Islet of Langerhans (tissue), 1 donor: ENCODE measurements around the gene IQCK.
"Not testable (repeated sequence)": the region's sequence is repeated elsewhere in the genome, so short reads cannot be mapped to it uniquely, and the experiment has no call there.

ENCODE experiments used
- FAIRE-seq: peaks from one replicate; lab custom pipeline; 2011; peaks lifted over from hg19 to GRCh38; lab: Jason Lieb, UNC

The IQCK gene

DNA sequence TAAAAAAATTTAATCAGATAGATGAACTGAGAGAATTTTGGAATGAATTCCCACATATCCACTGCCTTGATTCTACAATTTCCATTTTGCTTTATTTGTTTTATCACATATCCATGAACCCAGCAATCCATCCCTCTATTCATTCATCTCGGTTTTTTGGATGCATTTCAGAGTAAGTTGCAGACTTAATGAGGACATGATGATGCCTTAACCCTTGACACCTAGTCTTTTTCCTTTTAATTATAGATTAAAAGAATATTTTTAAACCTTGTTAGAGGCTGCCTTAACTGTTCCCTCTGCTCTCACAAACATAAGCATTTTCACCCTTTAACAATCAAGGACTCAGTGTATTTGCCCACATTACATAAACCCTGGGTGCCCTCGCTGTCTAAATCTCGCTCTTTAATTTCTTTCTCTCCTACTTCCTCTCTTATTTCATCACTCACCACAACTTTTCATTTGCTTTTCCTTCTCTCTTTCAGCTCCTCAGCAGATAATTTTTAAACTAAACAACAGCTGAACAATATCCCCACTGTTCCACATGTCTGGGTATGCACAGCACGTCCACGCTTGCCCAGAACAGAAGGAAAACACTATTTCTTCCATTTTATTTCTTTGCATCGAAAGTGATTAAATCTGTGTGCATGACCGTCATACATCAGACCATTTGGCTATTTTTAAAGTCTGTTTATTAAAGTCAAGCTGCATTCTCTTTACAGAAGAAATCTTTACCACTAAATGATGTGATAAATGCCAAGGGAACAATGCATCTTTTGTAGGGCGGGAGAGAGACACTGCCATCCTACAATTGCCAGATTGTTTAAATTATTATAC lies 39.9 kb downstream of the IQCK start:
- FAIRE-seq = no peak

DNA sequence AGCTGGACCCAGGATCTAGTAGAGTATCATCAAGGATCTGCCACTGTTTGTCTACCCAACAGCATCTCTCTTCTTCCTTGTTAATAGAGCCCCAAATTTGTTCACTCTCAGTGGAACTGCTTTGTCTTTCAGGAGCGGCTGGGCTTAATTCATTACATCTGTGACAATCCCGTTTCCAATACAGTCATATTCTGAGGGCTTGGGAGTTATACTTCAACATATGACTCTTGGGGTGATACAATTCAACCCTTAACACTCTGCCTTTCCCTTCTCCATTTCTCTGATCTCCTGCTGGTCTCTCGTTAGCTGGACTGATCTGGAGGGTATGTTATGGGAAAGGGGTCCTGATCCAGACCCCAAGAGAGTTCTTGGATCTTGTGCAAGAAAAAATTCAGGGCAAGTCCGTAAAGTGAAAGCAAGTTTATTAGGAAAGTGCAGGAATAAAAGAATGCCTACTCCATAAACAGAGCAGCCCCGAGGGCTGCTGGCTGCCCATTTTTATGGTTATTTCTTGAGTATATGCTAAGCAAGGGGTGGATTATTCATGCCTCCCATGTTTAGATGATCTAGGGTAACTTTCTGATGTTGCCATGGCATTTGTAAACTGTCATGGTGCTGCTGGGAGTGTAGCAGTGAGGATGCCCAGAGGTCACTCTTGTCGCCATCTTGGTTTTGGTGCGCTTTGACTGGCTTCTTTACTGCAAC lies 42.4 kb downstream of the IQCK start:
- FAIRE-seq = no peak

DNA sequence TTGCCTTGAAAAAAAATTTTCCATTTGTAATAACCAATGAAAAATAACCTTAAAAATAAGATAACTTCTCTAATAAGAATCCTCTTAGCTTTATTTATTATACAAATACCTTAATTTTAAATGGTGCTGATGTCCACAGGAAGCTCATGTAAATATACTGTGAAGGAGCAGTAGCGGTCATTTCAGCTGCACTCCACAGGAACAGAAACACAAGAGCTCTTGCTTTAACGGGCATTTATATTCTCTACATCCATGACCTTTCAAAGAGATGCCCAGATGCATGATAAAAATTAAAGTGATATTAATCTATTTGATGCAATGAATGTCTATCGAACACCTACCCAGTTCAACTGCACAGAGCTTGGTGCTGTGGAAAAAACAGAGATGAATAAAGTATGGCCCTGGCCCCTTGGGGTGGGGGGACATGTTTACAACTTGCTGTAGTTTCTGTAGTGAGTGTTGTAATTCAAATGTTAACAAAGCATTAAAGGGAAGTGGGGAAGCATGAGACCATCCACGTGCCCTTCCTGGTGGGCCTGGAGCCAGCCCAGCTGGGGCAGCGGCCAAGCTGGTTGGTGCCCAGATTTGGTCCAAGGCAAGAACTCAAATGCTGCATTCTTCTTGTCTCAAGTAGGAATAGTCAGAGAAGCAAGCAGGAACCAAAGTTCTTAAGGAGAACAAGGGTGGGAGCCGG lies 47.9 kb downstream of the IQCK start:
- FAIRE-seq = no peak

GRCh38 chr16:19766554-19766884 lies 48.4 kb downstream of the IQCK start:
- no peak for FAIRE-seq

DNA sequence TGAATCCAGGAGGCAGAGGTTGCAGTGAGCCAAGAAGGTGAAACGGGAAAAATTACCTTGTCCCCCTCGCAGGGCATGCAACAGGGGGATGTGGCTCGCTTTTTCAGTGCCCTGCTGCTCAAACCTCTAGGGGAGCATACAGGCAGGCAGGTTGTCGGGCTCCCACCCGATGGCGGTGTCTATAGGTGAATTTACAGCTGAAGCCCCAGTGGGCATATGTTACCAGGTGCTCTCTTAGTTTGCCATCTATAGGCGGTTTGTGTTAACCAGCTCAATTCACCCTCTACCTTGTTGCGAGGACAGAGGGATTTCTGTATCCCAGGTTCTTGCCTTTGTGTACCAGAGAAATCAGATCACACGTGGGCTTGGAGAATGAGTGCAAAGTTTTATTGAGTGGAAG lies 48.9 kb downstream of the IQCK start:
- FAIRE-seq = no peak

GRCh38 chr16:19767497-19767896 lies 49.4 kb downstream of the IQCK start:
- FAIRE-seq = no peak

GRCh38 chr16:19769239-19769638 lies 51.2 kb downstream of the IQCK start:
- no peak for FAIRE-seq

DNA sequence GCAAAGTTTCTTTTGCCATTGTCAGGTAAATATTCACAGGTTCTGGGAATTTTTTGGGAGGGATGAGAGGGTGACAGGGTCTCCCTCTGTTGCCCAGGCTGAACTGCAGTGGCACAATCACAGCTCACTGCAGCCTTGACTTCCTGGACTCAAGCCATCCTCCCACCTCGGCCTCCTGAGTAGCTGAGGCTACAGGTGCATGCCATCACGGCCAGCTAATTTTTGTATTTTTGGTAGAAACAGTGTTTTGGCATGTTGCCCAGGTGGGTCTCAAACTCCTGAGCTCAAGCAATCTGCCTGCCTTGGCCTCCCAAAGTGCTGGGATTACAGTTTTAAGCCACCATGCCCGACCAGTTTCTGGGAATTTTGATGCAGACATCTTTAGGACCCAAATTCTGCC lies 53.0 kb downstream of the IQCK start:
- no peak for FAIRE-seq

DNA sequence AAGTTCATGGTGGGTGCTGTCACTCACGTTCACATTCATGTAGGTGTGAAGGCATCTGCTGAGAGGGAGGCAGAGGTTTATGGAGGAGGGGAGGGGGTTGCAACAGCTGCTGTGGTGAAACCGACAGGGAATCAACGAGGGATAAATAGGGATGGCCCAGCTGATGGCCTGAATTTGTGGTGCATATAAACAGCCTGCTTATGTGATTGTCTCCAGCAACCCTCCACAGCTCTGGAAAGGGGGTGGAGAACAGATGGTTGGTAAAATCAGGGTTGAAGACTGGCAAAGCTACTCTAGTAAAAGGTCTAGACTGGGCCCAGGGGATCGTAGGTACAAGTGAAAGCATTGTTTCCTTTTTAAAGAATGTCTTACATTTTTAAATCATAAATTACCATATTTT lies 53.7 kb downstream of the IQCK start:
- FAIRE-seq = no peak

GRCh38 chr16:19774024-19774423 lies 56.0 kb downstream of the IQCK start:
- no peak for FAIRE-seq

DNA sequence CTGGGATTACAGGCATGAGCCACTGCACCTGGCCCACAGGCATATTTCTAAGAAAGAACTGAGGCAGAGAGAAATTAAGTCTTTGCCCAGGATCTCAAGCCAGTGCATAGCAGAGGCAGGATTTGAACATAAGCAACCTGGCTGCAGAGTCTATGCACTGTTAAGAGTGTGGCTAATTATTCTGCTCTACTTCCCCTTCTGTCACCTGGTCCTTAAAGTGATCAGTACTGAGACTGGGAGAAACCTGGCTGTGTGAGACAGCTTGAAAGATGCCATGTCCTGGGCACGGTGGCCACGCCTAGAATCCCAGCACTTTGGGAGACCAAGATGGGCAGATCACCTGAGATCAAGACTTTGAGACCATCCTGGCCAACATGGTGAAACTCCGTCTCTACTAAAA lies 58.1 kb downstream of the IQCK start:
- no peak for FAIRE-seq

DNA sequence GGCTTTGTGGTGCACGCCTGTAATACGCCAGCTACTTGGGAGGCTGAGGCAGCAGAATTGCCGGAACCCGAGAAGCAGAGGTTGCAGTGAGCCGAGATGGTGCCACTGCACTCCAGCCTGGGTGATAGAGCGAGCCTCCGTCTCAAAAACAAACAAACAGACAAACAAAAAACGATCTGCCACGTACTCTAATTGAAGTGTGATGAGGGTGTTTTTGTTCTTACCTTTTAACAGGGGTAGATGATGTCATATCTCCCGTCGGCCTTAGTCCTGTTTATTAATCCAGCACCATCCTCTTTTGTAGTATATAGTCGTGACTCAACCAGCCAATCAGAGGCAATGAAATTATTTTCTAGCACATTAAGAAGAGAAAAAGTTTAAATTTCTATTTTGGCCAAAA lies 58.5 kb downstream of the IQCK start:
- FAIRE-seq = no peak

DNA sequence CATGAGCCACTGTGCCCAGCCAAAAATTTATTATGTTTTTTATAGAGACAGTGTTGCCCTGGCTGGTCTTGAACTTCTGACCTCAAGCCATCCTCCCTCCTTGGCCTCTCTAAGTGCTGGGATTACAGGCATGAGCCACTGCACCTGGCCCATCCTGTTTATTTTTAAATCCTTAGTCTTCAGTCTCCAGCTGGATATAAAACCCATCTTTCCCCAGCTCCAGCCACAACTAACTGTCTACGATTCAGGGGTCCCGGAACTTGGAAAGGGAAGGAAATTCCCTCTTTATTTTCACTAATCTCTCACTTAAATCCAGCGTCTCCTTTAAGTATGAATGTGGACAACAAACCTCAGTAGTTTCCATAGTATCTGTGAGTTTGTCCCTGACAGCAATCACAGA lies 62.2 kb downstream of the IQCK start:
- FAIRE-seq = no peak

DNA sequence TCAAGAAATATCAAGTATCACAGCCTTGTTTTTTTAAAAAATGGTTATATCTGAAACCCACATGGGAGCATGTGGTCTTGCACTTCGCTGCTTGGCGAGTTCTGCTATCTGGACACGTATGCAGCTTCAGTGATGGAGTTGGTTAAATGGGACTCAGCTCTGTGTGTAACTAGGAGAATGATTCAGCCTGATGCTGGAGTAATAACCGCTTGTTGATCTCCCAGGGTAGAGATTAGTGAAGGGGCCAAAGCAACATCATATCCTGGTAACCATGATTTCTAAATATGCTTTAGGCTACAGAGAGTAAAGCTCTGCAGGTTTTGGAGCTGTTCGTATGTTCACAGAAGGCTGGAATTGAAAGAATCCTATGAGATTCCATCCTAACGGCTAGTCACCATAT lies 63.2 kb downstream of the IQCK start:
- FAIRE-seq = no peak

- no peak for FAIRE-seq
Measured at GRCh38 chr16:19783363-19784182, 65.5 kb downstream of the IQCK start.

DNA sequence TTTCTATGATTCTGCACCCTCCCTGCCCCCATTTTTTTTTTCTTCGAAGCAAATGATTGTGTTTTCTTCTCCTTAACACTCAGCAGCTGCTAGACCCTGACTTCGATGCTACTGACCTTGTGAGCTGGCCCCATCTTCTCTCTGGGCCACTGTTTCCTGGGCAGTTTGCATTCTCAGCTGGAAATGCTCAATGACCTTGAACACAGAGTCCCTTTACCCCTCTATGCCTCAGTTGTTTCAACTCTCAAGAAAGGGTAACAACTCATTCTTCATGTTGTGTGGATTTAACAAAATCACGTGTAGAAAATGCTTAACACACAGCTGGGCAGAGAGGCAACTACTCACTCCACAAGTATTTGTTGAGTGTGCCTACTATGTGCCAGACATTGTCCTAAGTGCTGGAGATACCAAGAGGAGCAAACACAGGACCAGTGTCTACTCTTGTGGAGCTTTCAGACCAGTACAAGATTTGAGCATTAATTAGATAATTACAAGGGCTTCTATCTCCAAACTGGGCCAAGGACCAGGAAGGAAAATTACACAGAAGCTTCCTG lies 66.2 kb downstream of the IQCK start:
- FAIRE-seq = no peak

GRCh38 chr16:19785081-19785480 lies 67.0 kb downstream of the IQCK start:
- no peak for FAIRE-seq

DNA sequence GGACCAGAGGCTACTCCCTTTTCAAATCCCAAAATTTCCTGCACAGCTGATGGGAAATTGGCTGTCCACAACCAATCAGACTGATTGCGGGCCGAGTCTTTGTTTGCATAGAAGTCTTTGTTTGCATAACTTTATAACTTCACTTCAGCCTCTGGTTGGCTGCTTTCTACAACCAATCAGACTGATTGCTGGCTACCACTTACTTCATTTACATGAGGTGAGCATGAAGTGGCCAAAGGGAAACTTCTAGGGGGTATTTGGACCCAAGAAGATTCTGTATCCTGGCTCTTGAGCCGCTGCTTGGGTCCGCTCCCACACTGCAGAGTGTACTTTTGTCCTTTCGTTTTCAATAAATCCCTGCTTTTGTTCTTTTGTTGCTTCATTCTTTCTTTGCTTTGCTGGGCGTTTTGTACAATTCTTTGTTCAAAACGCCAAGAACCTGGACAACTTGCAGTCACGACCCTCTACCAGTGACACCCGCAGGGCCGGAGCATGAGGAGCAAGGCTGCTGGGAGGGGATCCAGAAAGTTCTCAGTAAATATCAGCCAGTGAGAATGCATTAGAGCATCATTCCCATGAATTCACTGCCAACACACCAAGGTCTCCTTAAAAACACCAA lies 67.5 kb downstream of the IQCK start:
- no peak for FAIRE-seq

DNA sequence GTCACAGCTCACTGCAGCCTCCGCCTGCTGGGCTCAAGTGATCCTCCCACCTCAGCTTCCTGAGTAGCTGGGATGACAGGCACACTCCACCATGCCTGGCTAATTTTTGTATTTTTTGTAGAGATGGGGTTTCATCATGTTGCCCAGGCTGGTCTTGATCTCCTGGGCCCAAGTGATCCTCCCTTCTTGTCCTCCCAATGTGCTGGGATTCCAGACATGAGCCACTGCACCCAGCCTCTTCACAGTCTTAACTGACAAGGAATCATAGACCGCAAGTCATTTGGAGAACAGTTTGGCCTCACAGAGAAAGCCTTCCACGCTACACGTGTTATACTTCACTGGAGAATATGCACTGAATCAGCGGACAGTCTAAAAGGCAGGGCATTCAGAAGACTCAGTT lies 83.3 kb downstream of the IQCK start:
- not testable (repeated sequence) for FAIRE-seq

GRCh38 chr16:19801824-19802223 lies 83.8 kb downstream of the IQCK start:
- FAIRE-seq = not testable (repeated sequence)

DNA sequence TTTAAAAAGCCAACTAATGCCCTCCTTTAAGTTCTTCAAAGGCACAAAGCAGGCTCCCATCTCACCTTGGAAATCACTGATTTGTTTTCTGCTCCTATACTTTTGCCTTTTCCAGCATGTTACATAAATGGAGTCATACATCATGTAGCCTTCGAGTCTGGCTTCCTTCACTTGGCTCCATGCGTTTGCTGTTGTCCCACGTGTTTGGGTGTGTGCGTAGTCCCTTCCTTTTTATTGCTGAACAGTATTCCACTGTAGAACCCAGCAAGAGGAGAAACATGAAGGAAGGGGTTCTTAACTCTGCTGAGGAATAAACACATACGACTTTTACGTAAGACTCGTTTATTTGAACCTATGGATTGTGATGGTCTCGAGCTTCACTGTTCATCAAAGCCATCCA lies 84.5 kb downstream of the IQCK start:
- FAIRE-seq = no peak
